RWPE1 (cell line): Measurements from ENCODE around the gene CACNA1I.

ENCODE experiments used
- CTCF ChIA-PET: fragments of 350-600 bp; sonication (Branson Sonifier 250); formaldehyde crosslinking; extraction: SDS; loops from one replicate; lab custom pipeline; 2021; lab: Yijun Ruan, JAX
- POLR2A ChIA-PET: fragments of 400-600 bp; formaldehyde crosslinking; extraction: SDS; loops from one replicate; lab custom pipeline; 2020; ENCODE audit warnings: antibody characterized with exemption; ENCODE audit not compliant: low non-redundant PET; lab: Yijun Ruan, JAX
- DNase-seq: peaks from one replicate; pipeline ENCODE4 v3.0.0; 2012; ENCODE audit warnings: low spot score
- H3K27ac ChIP-seq: fragments of 450-650 bp; 2 replicates; pipeline ENCODE4 v1.5.1; 2017
- CTCF ChIP-seq: fragments of 450-650 bp; conservative IDR thresholded peaks from 2 replicates; pipeline ENCODE4 v1.5.1; 2017; ENCODE audit warnings: low read depth, mild to moderate bottlenecking

The CACNA1I gene

GRCh38 chr22:39611360-39611759, 40.8 kb downstream of the CACNA1I start:
- ChIA-PET CTCF (no interaction called here), POLR2A (no interaction called here)
- no peak for DNase-seq
- no peak for TF ChIP-seq CTCF
- no peak overlapping the region for H3K27ac ChIP-seq

- ChIA-PET CTCF (no interaction called here), POLR2A (no interaction called here)
- DNase-seq: no peak
- TF ChIP-seq CTCF: no peak
- H3K27ac ChIP-seq: no peak overlapping the region
These were observed 42.4 kb downstream of the CACNA1I start for GRCh38 chr22:39612811-39613548.

GRCh38 chr22:39613549-39613921, 43.0 kb downstream of the CACNA1I start:
- POLR2A ChIA-PET: no interaction called here
- H3K27ac ChIP-seq: no peak overlapping the region
- DNase-seq: no peak
- no peak for TF ChIP-seq CTCF
- CTCF ChIA-PET: interaction anchor here (0.5 kb wide), 1 partner anchor 50 kb away, joined by 4 read pairs; no protein-coding TSS in a partner anchor

- no peak for TF ChIP-seq CTCF
- POLR2A ChIA-PET: no interaction called here
- DNase-seq: no peak
- CTCF ChIA-PET: no interaction called here
- no peak overlapping the region for H3K27ac ChIP-seq
These were observed 43.9 kb downstream of the CACNA1I start for GRCh38 chr22:39614442-39614841.

GRCh38 chr22:39616051-39616450, 45.5 kb downstream of the CACNA1I start:
- POLR2A ChIA-PET: no interaction called here
- TF ChIP-seq CTCF: no peak
- CTCF ChIA-PET: no interaction called here

GRCh38 chr22:39616781-39617180, 46.2 kb downstream of the CACNA1I start:
- no peak for DNase-seq
- no peak overlapping the region for H3K27ac ChIP-seq
- POLR2A ChIA-PET: no interaction called here
- no peak for TF ChIP-seq CTCF
- CTCF ChIA-PET: no interaction called here

More at GRCh38 chr22:39616051-39616450, 45.5 kb downstream of the CACNA1I start:
- DNase-seq: no peak
- H3K27ac ChIP-seq: no peak overlapping the region
